A549 (cell line): ENCODE results near the gene CFAP97. TPM values are rescaled to one million over a fixed set of nuclear protein-coding genes. Genes with fewer than 3 reads are reported as not detected.

Experiments used
- ATAC-seq, 2 experiments: fragments of 200-7000 bp in 1 of 2; fragments of >200 bp in 1 of 2; cut with Nextera tagmentation in 1 of 2; cut with Tn5 transposase in 1 of 2; 3 replicates each; pipeline versions ENCODE4 v1.8.0 to v1.9.1; 2018 to 2020; ENCODE audit warnings: mild to moderate bottlenecking in 1 of 2, moderate library complexity in 1 of 2
- CTCF ChIA-PET: fragments of 300-600 bp; sonication (Branson Sonifier 250); formaldehyde crosslinking; extraction: SDS; loops from one replicate; lab custom pipeline; 2021; ENCODE audit warnings: antibody characterized with exemption, inconsistent platforms; lab: Yijun Ruan, JAX
- POLR2A ChIA-PET: fragments of 350-600 bp; formaldehyde crosslinking; extraction: SDS; loops from one replicate; lab custom pipeline; 2021; ENCODE audit warnings: antibody characterized with exemption, inconsistent platforms; lab: Yijun Ruan, JAX
- DNase-seq, 2 experiments: peaks; one replicate each; pipeline versions ENCODE4 v3.0.0 to v3.0.0-alpha.2; 2011 to 2016; ENCODE audit warnings: low read depth in 1 of 2, low spot score in 1 of 2
- FAIRE-seq: peaks from 2 replicates; lab custom pipeline; 2011; peaks lifted over from hg19 to GRCh38; lab: Jason Lieb, UNC
- H3K27ac ChIP-seq, 2 experiments: fragments of >200 bp; sonication (Bioruptor Twin); formaldehyde crosslinking; 3 replicates each; pipeline ENCODE4 v1.5.1; 2016 to 2017
- H3K4me1 ChIP-seq: fragments of >200 bp; sonication (Bioruptor Twin); formaldehyde crosslinking; 3 replicates; pipeline ENCODE4 v1.6.1; 2016
- H3K4me2 ChIP-seq: fragments of >200 bp; sonication (Bioruptor Twin); formaldehyde crosslinking; 3 replicates; pipeline ENCODE4 v1.6.1; 2016
- H3K4me3 ChIP-seq: fragments of >200 bp; sonication (Bioruptor Twin); formaldehyde crosslinking; 3 replicates; pipeline ENCODE4 v1.5.1; 2016
- H3K9me3 ChIP-seq: fragments of >200 bp; sonication (Bioruptor Twin); formaldehyde crosslinking; 3 replicates; pipeline ENCODE4 v1.6.1; 2016
- BHLHE40 ChIP-seq: IDR thresholded peaks from 2 replicates; pipeline ENCODE4 v1.6.1; 2012; ENCODE audit warnings: low read depth, low read length, inconsistent platforms
- CBX2 ChIP-seq: fragments of 200-600 bp; sonication (generic); IDR thresholded peaks from 2 replicates; pipeline ENCODE4 v1.6.1; 2016; ENCODE audit warnings: low read depth, mild to moderate bottlenecking, borderline replicate concordance
- CEBPB ChIP-seq, 2 experiments: fragments of >200 bp in 1 of 2; sonication (Bioruptor Twin) in 1 of 2; formaldehyde crosslinking in 1 of 2; IDR thresholded peaks; 2 replicates each; pipeline ENCODE4 v1.6.1; 2012 to 2016
- CHD4 ChIP-seq: fragments of 200-600 bp; sonication (generic); IDR thresholded peaks from 2 replicates; pipeline ENCODE4 v1.6.1; 2016; ENCODE audit warnings: antibody characterized with exemption, mild to moderate bottlenecking, borderline replicate concordance
- ESRRA ChIP-seq: fragments of 150-350 bp; IDR thresholded peaks from 2 replicates; pipeline ENCODE4 v1.6.1; 2014; ENCODE audit warnings: mild to moderate bottlenecking, low read length, borderline replicate concordance
- FOXS1 ChIP-seq: fragments of 250-450 bp; sonication (Bioruptor Pico); IDR thresholded peaks from 2 replicates; pipeline ENCODE4 v1.5.0; 2020; ENCODE audit warnings: mild to moderate bottlenecking, moderate library complexity
- HDAC2 ChIP-seq: fragments of 200-600 bp; sonication (generic); IDR thresholded peaks from 2 replicates; pipeline ENCODE4 v1.6.1; 2016
- HEYL ChIP-seq: fragments of 250-450 bp; sonication (Bioruptor Pico); IDR thresholded peaks from 2 replicates; pipeline ENCODE4 v1.8.0; 2021; ENCODE audit warnings: mild to moderate bottlenecking, moderate library complexity
- HOXA7 ChIP-seq: fragments of 250-450 bp; sonication (Bioruptor Pico); IDR thresholded peaks from 2 replicates; pipeline ENCODE4 v1.5.0; 2020; ENCODE audit warnings: mild to moderate bottlenecking, moderate library complexity
- JUN ChIP-seq, 2 experiments: fragments of >200 bp; sonication (Bioruptor Twin); formaldehyde crosslinking; IDR thresholded peaks; 2 replicates in 1 of 2; 3 replicates in 1 of 2; pipeline ENCODE4 v1.6.1; 2016 to 2017
- JUNB ChIP-seq: fragments of >200 bp; sonication (Bioruptor Twin); formaldehyde crosslinking; IDR thresholded peaks from 2 replicates; pipeline ENCODE4 v1.6.1; 2016
- KDM1A ChIP-seq: fragments of 200-600 bp; sonication (generic); IDR thresholded peaks from 2 replicates; pipeline ENCODE4 v1.6.1; 2016; ENCODE audit warnings: low read depth, mild to moderate bottlenecking
- KDM5A ChIP-seq: fragments of 200-600 bp; sonication (generic); IDR thresholded peaks from 2 replicates; pipeline ENCODE4 v1.6.1; 2016; ENCODE audit warnings: antibody characterized with exemption, mild to moderate bottlenecking
- MAFK ChIP-seq: fragments of 450-650 bp; IDR thresholded peaks from 2 replicates; pipeline ENCODE4 v1.6.1; 2014; ENCODE audit not compliant: partially characterized antibody
- MAZ ChIP-seq: fragments of 150-350 bp; IDR thresholded peaks from 2 replicates; pipeline ENCODE4 v1.6.1; 2014; ENCODE audit warnings: antibody characterized with exemption, low read depth, low read length, borderline replicate concordance
- NFE2L2 ChIP-seq: fragments of 150-350 bp; conservative IDR thresholded peaks from 2 replicates; pipeline ENCODE4 v1.6.1; 2014; ENCODE audit warnings: low read length
- NPAS2 ChIP-seq: fragments of 250-450 bp; sonication (Bioruptor Pico); IDR thresholded peaks from 2 replicates; pipeline ENCODE4 v1.8.0; 2022; ENCODE audit warnings: mild to moderate bottlenecking, moderate library complexity, borderline replicate concordance
- NR3C1 ChIP-seq: fragments of >200 bp; sonication (Bioruptor Twin); formaldehyde crosslinking; IDR thresholded peaks from 3 replicates; pipeline ENCODE4 v1.6.1; 2017
- POLR2AphosphoS2 ChIP-seq: conservative IDR thresholded peaks from 2 replicates; pipeline ENCODE4 v1.6.1; 2012; ENCODE audit warnings: low read length, improper control_type of control experiment, inconsistent platforms
- RAD21 ChIP-seq, 2 experiments: fragments of >200 bp in 1 of 2; sonication (Bioruptor Twin) in 1 of 2; formaldehyde crosslinking in 1 of 2; IDR thresholded peaks in 1 of 2; conservative IDR thresholded peaks in 1 of 2; 2 replicates in 1 of 2; 3 replicates in 1 of 2; pipeline ENCODE4 v1.6.1; 2012 to 2018; ENCODE audit warnings: inconsistent platforms in 1 of 2
- RARB ChIP-seq: fragments of 250-450 bp; sonication (Bioruptor Pico); IDR thresholded peaks from 2 replicates; pipeline ENCODE4 v1.8.0; 2021; ENCODE audit warnings: mild to moderate bottlenecking, moderate library complexity
- RCOR1 ChIP-seq: fragments of 150-350 bp; IDR thresholded peaks from 2 replicates; pipeline ENCODE4 v1.6.1; 2014; ENCODE audit warnings: antibody characterized with exemption, low read length, low read depth
- RFX5 ChIP-seq: fragments of 450-650 bp; IDR thresholded peaks from 2 replicates; pipeline ENCODE4 v1.7.1; 2014; ENCODE audit warnings: antibody characterized with exemption, mild to moderate bottlenecking, moderate library complexity
- TFCP2L1 ChIP-seq: fragments of 250-450 bp; sonication (Bioruptor Pico); IDR thresholded peaks from 2 replicates; pipeline ENCODE4 v1.5.0; 2021; ENCODE audit warnings: mild to moderate bottlenecking
- TP53 ChIP-seq: fragments of 250-450 bp; sonication (Bioruptor Pico); IDR thresholded peaks from 2 replicates; pipeline ENCODE4 v1.5.0; 2021; ENCODE audit warnings: mild to moderate bottlenecking, moderate library complexity
- ZC3H11A ChIP-seq: fragments of 450-650 bp; IDR thresholded peaks from 2 replicates; pipeline ENCODE4 v1.6.1; 2014; ENCODE audit warnings: antibody characterized with exemption, mild to moderate bottlenecking
- ZNF302 ChIP-seq: fragments of 250-450 bp; sonication (Bioruptor Pico); IDR thresholded peaks from 2 replicates; pipeline ENCODE4 v1.9.0; 2021; ENCODE audit warnings: inconsistent platforms, mild to moderate bottlenecking, moderate library complexity
- WGBS: methylation state at CpG from one replicate; pipeline ENCODE4 v1.1.6; 2017; ENCODE audit errors: missing lambda C conversion rate; 5-methylcytosine and 5-hydroxymethylcytosine counted together
- polyA plus RNA-seq, 4 experiments: library from polyadenylated mRNA; depleted of rRNA in 3 of 4; stranded (reverse); fragments of >200 nt; fragmentation: RNase III in 1 of 4; extraction: RNeasy Plus Mini Kit Qiagen cat#74134 plus additional on column Dnase treatment in 1 of 4; gene quantifications; 2 replicates in 3 of 4; 3 replicates in 1 of 4; pipeline ENCODE4 v1.2.3, GENCODE V29; 2011 to 2017
- TF ChIP-seq, protein P1 (sequence below): fragments of 200-600 bp; sonication (generic); IDR thresholded peaks from 2 replicates; pipeline ENCODE4 v1.6.1; 2016; ENCODE audit warnings: antibody characterized with exemption, mild to moderate bottlenecking, moderate library complexity
- TF ChIP-seq, protein P2 (sequence below): fragments of 250-450 bp; sonication (Bioruptor Pico); IDR thresholded peaks from 2 replicates; pipeline ENCODE4 v1.5.0; 2020; ENCODE audit warnings: low read depth, mild to moderate bottlenecking, moderate library complexity
- TF ChIP-seq, protein P3 (sequence below): fragments of 150-350 bp; IDR thresholded peaks from 2 replicates; pipeline ENCODE4 v1.6.1; 2014; ENCODE audit warnings: low read depth, mild to moderate bottlenecking, low read length
- TF ChIP-seq, protein P4 (sequence below): fragments of 450-650 bp; IDR thresholded peaks from 2 replicates; pipeline ENCODE4 v1.6.1; 2014; ENCODE audit warnings: antibody characterized with exemption

The CFAP97 gene
- polyA plus RNA-seq, 2 of the 4 experiments (the other 2 are of a cell fraction), result 15.8 to 48.2 TPM

DNA sequence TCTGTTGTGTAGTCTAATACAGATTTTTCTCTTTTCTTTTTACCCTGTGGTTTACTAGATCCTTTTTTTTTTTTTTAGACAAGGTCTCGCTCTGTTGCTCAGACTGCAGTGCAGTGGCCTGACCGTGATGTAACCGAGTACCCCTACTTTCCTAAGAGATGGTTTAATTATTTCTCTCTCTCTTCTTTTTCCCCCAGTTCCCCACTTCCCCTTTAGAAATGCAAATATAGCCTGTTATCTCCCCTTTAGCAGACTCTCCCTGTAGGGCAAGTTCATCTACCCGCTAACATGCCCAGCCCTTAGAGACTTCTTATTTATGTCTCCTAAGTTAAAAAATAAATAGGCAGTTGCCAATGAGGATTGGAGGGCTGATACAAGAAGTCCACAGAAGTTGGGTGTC lies 10.1 kb upstream of the CFAP97 start:
- ChIA-PET CTCF (no interaction called here), POLR2A (no interaction called here)
- WGBS, result 92% methylated on average over 4 of the region's 4 CpGs
- Histone ChIP-seq H3K4me3 (no peak overlapping the region), H3K4me1 (peaks cover 12% of the 10 kb centered on the region; the same call in 2 of the 3 replicates), H3K27ac (no peak overlapping the region), H3K4me2 (no peak overlapping the region), H3K9me3 (no peaks in the 10 kb centered on the region)
- DNase-seq (no peak), ATAC-seq (no peak), FAIRE-seq (no peak)
- TF ChIP-seq CEBPB (IDR thresholded peaks at IDR 0.05) (no peak), JUN (IDR thresholded peaks at IDR 0.05) (no peak), ZNF302 (CRISPR knock-in tag) (no peak), MAZ (no peak), BHLHE40 (no peak), HDAC2 (no peak)
- TF ChIP-seq, protein P1, sequence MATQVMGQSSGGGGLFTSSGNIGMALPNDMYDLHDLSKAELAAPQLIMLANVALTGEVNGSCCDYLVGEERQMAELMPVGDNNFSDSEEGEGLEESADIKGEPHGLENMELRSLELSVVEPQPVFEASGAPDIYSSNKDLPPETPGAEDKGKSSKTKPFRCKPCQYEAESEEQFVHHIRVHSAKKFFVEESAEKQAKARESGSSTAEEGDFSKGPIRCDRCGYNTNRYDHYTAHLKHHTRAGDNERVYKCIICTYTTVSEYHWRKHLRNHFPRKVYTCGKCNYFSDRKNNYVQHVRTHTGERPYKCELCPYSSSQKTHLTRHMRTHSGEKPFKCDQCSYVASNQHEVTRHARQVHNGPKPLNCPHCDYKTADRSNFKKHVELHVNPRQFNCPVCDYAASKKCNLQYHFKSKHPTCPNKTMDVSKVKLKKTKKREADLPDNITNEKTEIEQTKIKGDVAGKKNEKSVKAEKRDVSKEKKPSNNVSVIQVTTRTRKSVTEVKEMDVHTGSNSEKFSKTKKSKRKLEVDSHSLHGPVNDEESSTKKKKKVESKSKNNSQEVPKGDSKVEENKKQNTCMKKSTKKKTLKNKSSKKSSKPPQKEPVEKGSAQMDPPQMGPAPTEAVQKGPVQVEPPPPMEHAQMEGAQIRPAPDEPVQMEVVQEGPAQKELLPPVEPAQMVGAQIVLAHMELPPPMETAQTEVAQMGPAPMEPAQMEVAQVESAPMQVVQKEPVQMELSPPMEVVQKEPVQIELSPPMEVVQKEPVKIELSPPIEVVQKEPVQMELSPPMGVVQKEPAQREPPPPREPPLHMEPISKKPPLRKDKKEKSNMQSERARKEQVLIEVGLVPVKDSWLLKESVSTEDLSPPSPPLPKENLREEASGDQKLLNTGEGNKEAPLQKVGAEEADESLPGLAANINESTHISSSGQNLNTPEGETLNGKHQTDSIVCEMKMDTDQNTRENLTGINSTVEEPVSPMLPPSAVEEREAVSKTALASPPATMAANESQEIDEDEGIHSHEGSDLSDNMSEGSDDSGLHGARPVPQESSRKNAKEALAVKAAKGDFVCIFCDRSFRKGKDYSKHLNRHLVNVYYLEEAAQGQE, result no peak

DNA sequence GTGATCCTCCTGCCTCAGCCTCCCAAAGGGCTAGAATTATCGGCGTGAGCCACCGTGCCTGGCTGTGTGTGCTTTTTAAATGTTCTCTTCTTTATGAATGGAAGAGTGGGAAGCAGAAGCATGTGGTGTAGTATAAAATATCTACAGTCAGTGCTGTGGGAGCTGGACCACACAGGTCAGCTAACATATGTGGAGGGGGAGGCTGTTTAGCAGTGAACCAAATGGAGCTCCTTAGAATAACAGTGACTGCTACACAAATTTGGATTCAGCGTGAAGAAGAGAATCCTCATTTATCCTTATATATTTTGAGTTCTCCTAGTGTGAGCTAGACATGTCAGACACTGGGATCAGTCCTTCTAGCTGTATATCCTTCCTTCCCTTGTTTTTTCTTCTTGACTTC lies 8.8 kb upstream of the CFAP97 start:
- Histone ChIP-seq H3K4me1 (peaks cover 15% of the 10 kb centered on the region; the same call in 2 of the 3 replicates), H3K4me3 (no peak overlapping the region), H3K4me2 (no peak overlapping the region), H3K27ac (no peak overlapping the region), H3K9me3 (no peaks in the 10 kb centered on the region)
- no peak for ATAC-seq
- no peak for FAIRE-seq
- CTCF ChIA-PET, result no interaction called here
- no peak for DNase-seq
- POLR2A ChIA-PET, result no interaction called here
- TF ChIP-seq RFX5 (no peak), HEYL (CRISPR knock-in tag) (no peak), BHLHE40 (no peak), CBX2 (no peak), RARB (no peak), NPAS2 (CRISPR knock-in tag) (no peak), KDM5A (no peak), RAD21 (conservative IDR thresholded peaks at IDR 0.05 in 1 of 2, IDR thresholded peaks at IDR 0.05 in 1 of 2) (no peak), NFE2L2 (no peak), FOXS1 (no peak), CHD4 (no peak), KDM1A (no peak), CEBPB (IDR thresholded peaks at IDR 0.05) (no peak), JUN (IDR thresholded peaks at IDR 0.05) (no peak), MAFK (no peak)
- 94% methylated on average over 4 of the region's 4 CpGs for WGBS

DNA sequence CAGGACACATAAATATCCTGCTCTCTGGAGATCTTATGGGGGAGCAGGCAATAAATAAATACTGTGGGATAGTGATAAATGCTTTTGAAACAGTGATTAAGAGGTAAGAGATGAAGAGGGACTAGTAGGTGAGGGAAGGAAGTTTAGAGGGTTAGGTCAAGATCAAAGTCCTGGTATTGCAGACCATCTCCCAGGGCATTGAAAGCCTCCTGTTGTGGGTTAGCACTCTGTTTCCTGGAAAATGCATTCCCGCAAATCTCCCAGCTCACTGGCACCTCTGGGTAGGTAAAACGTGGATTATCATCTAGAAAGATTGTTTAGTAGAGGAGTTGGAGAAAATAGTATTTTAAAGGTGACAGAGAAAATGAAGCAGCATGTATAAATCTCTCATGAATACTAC lies 7.8 kb upstream of the CFAP97 start:
- no peak for ATAC-seq
- CTCF ChIA-PET, result no interaction called here
- Histone ChIP-seq H3K4me2 (peak overlapping the region; percentile 92), H3K4me1 (peaks cover 15% of the 10 kb centered on the region; the same call in 2 of the 3 replicates), H3K9me3 (no peaks in the 10 kb centered on the region), H3K27ac (no peak overlapping the region)
- POLR2A ChIA-PET, result no interaction called here
- FAIRE-seq, result no peak
- DNase-seq, result no peak
- 62% methylated on average over 2 of the region's 2 CpGs for WGBS
- TF ChIP-seq, protein P2, sequence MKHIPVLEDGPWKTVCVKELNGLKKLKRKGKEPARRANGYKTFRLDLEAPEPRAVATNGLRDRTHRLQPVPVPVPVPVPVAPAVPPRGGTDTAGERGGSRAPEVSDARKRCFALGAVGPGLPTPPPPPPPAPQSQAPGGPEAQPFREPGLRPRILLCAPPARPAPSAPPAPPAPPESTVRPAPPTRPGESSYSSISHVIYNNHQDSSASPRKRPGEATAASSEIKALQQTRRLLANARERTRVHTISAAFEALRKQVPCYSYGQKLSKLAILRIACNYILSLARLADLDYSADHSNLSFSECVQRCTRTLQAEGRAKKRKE, result no peak
- TF ChIP-seq TP53 (CRISPR knock-in tag) (no peak), JUNB (no peak), NR3C1 (no peak), HEYL (CRISPR knock-in tag) (no peak), FOXS1 (no peak), ESRRA (no peak), KDM1A (no peak), RCOR1 (no peak), HOXA7 (CRISPR knock-in tag) (no peak), POLR2AphosphoS2 (no peak), RARB (no peak), ZC3H11A (no peak), TFCP2L1 (no peak), BHLHE40 (no peak)
- TF ChIP-seq, protein P3, sequence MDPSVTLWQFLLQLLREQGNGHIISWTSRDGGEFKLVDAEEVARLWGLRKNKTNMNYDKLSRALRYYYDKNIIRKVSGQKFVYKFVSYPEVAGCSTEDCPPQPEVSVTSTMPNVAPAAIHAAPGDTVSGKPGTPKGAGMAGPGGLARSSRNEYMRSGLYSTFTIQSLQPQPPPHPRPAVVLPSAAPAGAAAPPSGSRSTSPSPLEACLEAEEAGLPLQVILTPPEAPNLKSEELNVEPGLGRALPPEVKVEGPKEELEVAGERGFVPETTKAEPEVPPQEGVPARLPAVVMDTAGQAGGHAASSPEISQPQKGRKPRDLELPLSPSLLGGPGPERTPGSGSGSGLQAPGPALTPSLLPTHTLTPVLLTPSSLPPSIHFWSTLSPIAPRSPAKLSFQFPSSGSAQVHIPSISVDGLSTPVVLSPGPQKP, result no peak
- TF ChIP-seq, protein P4, sequence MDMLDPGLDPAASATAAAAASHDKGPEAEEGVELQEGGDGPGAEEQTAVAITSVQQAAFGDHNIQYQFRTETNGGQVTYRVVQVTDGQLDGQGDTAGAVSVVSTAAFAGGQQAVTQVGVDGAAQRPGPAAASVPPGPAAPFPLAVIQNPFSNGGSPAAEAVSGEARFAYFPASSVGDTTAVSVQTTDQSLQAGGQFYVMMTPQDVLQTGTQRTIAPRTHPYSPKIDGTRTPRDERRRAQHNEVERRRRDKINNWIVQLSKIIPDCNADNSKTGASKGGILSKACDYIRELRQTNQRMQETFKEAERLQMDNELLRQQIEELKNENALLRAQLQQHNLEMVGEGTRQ, result no peak
- TF ChIP-seq, all 56 proteins: peak for 0
- H3K4me3 ChIP-seq, result no peak overlapping the region
